ENCODE results near the gene ATP1A1. TPM values are rescaled to one million over a fixed set of nuclear protein-coding genes. Genes with fewer than 3 reads are reported as not detected.

Gene ATP1A1
- total and polyA plus RNA-seq, 4 experiments from 2014 or later: 46.5 to 256 (median 163) TPM

GRCh38 chr1:116404699-116405098 is 31.7 kb downstream of the ATP1A1 start:
- Histone ChIP-seq H3K27ac (ENCODE audit: low read depth, low read length) (no peak overlapping the region), H3K36me3 (ENCODE audit: insufficient read depth, low read length) (peaks cover 64% of the 10 kb centered on the region), H3K4me3 (ENCODE audit: low read length in 2 of 2) (no peak overlapping the region), H3K9me3 (ENCODE audit: control insufficient read depth in 1 of 2, low read length in 2 of 2) (no peaks in the 10 kb centered on the region), H3K27me3 (ENCODE audit: insufficient read depth, low read length) (no peaks in the 10 kb centered on the region), H3K4me1 (ENCODE audit: insufficient read depth, low read length) (peaks cover 11% of the 10 kb centered on the region)
- ChIA-PET CTCF (ENCODE audit: partially characterized antibody) (no interaction called here), POLR2A (ENCODE audit: partially characterized antibody) (interaction anchor here (0.6 to 5.1 kb wide), 2 partner anchors 14 to 152 kb away, joined by 3 to 32 read pairs; no protein-coding TSS in a partner anchor)
- peaks cover 73 to 85% of the 10 kb centered on the region in 2 donors for H3K36me3 Mint-ChIP-seq
- no peak overlapping the region for H3K4me3 Mint-ChIP-seq
- H3K27ac Mint-ChIP-seq: peak overlapping the region in 5 of 7 donors; percentile 1 to 56 (median 46)
- H3K4me1 Mint-ChIP-seq: peaks cover 11 to 34% (median 23%) of the 10 kb centered on the region in 4 donors
- peaks cover 0 to 4% (median 0%) of the 10 kb centered on the region in 8 donors for H3K9me3 Mint-ChIP-seq
- intact Hi-C loops (cut with micrococcal nuclease): no loop called here
- no peaks in the 10 kb centered on the region for H3K27me3 Mint-ChIP-seq
- DNase-seq: no peak

- H3K4me1 Mint-ChIP-seq: peaks cover 10 to 28% (median 21%) of the 10 kb centered on the region in 4 donors
- Histone ChIP-seq H3K4me3 (ENCODE audit: low read length in 2 of 2) (no peak overlapping the region), H3K4me1 (ENCODE audit: insufficient read depth, low read length) (peaks cover 11% of the 10 kb centered on the region), H3K27ac (ENCODE audit: low read depth, low read length) (no peak overlapping the region), H3K36me3 (ENCODE audit: insufficient read depth, low read length) (peaks cover 56% of the 10 kb centered on the region), H3K27me3 (ENCODE audit: insufficient read depth, low read length) (no peaks in the 10 kb centered on the region), H3K9me3 (ENCODE audit: control insufficient read depth in 1 of 2, low read length in 2 of 2) (no peaks in the 10 kb centered on the region)
- intact Hi-C loops (cut with micrococcal nuclease): no loop called here
- no peak overlapping the region for H3K4me3 Mint-ChIP-seq
- H3K27me3 Mint-ChIP-seq: no peaks in the 10 kb centered on the region
- peaks cover 65 to 82% of the 10 kb centered on the region in 2 donors for H3K36me3 Mint-ChIP-seq
- ChIA-PET CTCF (ENCODE audit: partially characterized antibody) (interaction anchor here (1.6 kb wide), 1 partner anchor 266 kb away, joined by 4 read pairs; no protein-coding TSS in a partner anchor), POLR2A (ENCODE audit: partially characterized antibody) (interaction anchor here (0.5 to 5.1 kb wide), 3 partner anchors 13 to 99 kb away, joined by 3 to 32 read pairs (median 4); no protein-coding TSS in a partner anchor)
- DNase-seq: no peak
- peak overlapping the region in 6 of 7 donors; percentile 22 to 69 (median 51) for H3K27ac Mint-ChIP-seq
- H3K9me3 Mint-ChIP-seq: peaks cover 0 to 2% (median 0%) of the 10 kb centered on the region in 8 donors
Measured at GRCh38 chr1:116405241-116406135, 32.4 kb downstream of the ATP1A1 start.

GRCh38 chr1:116407033-116407432 is 34.0 kb downstream of the ATP1A1 start:
- H3K9me3 ChIP-seq (ENCODE audit: control insufficient read depth in 1 of 2, low read length in 2 of 2): no peaks in the 10 kb centered on the region
- intact Hi-C loops (cut with micrococcal nuclease): no loop called here
- no peak for DNase-seq
- H3K27me3 ChIP-seq (ENCODE audit: insufficient read depth, low read length): no peaks in the 10 kb centered on the region
- H3K4me1 ChIP-seq (ENCODE audit: insufficient read depth, low read length): peaks cover 5% of the 10 kb centered on the region
- CTCF ChIA-PET (ENCODE audit: partially characterized antibody): interaction anchor here (1.2 kb wide), 1 partner anchor 11 kb away, joined by 3 read pairs; no protein-coding TSS in a partner anchor
- peaks cover 41% of the 10 kb centered on the region for H3K36me3 ChIP-seq (ENCODE audit: insufficient read depth, low read length)
- Mint-ChIP-seq H3K4me3 (no peak overlapping the region), H3K27me3 (no peaks in the 10 kb centered on the region), H3K36me3 (peaks cover 53 to 69% of the 10 kb centered on the region in 2 donors), H3K4me1 (peaks cover 6 to 26% (median 12%) of the 10 kb centered on the region in 4 donors), H3K27ac (peak overlapping the region in 5 of 7 donors; percentile 31 to 80 (median 72)), H3K9me3 (peaks cover 0 to 2% (median 0%) of the 10 kb centered on the region in 8 donors)
- no peak overlapping the region for H3K27ac ChIP-seq (ENCODE audit: low read depth, low read length)
- H3K4me3 ChIP-seq (ENCODE audit: low read length in 2 of 2): no peak overlapping the region
- POLR2A ChIA-PET (ENCODE audit: partially characterized antibody): interaction anchor here (0.6 to 5.1 kb wide), 2 partner anchors 12 to 25 kb away, joined by 3 to 32 read pairs; no protein-coding TSS in a partner anchor

DNA sequence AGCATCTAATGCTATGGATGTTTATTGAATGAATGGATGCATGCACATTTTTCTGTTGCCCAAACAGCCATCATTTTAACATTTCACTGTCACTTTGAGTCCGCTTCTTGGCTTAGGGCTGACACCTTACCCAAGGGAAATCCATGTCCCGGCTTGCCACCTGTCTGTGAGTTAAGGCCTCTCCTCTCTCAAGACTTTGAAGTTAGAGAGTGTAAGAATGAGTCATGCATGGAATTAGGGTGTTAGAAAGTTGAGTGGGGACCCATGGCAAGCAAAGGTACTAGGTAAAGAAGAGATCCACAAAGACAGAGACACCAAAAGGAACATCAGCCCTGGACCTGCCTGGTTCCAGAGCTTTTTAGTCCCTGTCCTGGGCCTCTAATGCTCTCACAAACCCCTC is 35.1 kb downstream of the ATP1A1 start:
- H3K27ac Mint-ChIP-seq: peak overlapping the region in 4 of 7 donors; percentile 13 to 53 (median 34)
- H3K9me3 Mint-ChIP-seq: peaks cover 0 to 2% (median 0%) of the 10 kb centered on the region in 8 donors
- H3K4me1 Mint-ChIP-seq: peaks cover 2 to 18% (median 10%) of the 10 kb centered on the region in 4 donors
- H3K4me3 Mint-ChIP-seq: no peak overlapping the region
- H3K36me3 ChIP-seq (ENCODE audit: insufficient read depth, low read length): peaks cover 29% of the 10 kb centered on the region
- H3K4me1 ChIP-seq (ENCODE audit: insufficient read depth, low read length): no peaks in the 10 kb centered on the region
- intact Hi-C loops (cut with micrococcal nuclease): no loop called here
- no peak overlapping the region for H3K27ac ChIP-seq (ENCODE audit: low read depth, low read length)
- ChIA-PET POLR2A (ENCODE audit: partially characterized antibody) (interaction anchor here (1.1 to 5.1 kb wide), 2 partner anchors 11 to 62 kb away, joined by 3 to 32 read pairs; no protein-coding TSS in a partner anchor), CTCF (ENCODE audit: partially characterized antibody) (no interaction called here)
- no peaks in the 10 kb centered on the region for H3K9me3 ChIP-seq (ENCODE audit: control insufficient read depth in 1 of 2, low read length in 2 of 2)
- H3K4me3 ChIP-seq (ENCODE audit: low read length in 2 of 2): no peak overlapping the region
- no peaks in the 10 kb centered on the region for H3K27me3 ChIP-seq (ENCODE audit: insufficient read depth, low read length)
- H3K36me3 Mint-ChIP-seq: peaks cover 42 to 58% of the 10 kb centered on the region in 2 donors
- DNase-seq: no peak
- no peaks in the 10 kb centered on the region for H3K27me3 Mint-ChIP-seq

GRCh38 chr1:116408803-116409720 is 36.0 kb downstream of the ATP1A1 start:
- peaks cover 0 to 2% (median 0%) of the 10 kb centered on the region in 8 donors for H3K9me3 Mint-ChIP-seq
- no peak for DNase-seq
- Histone ChIP-seq H3K36me3 (ENCODE audit: insufficient read depth, low read length) (peaks cover 21% of the 10 kb centered on the region), H3K4me3 (ENCODE audit: low read length in 2 of 2) (no peak overlapping the region), H3K9me3 (ENCODE audit: control insufficient read depth in 1 of 2, low read length in 2 of 2) (no peaks in the 10 kb centered on the region), H3K27ac (ENCODE audit: low read depth, low read length) (no peak overlapping the region), H3K4me1 (ENCODE audit: insufficient read depth, low read length) (no peaks in the 10 kb centered on the region), H3K27me3 (ENCODE audit: insufficient read depth, low read length) (no peaks in the 10 kb centered on the region)
- H3K36me3 Mint-ChIP-seq: peaks cover 33 to 49% of the 10 kb centered on the region in 2 donors
- peaks cover 8 to 18% (median 12%) of the 10 kb centered on the region in 4 donors for H3K4me1 Mint-ChIP-seq
- H3K27ac Mint-ChIP-seq: peak overlapping the region in 4 of 7 donors; percentile 4 to 38 (median 37)
- H3K4me3 Mint-ChIP-seq: no peak overlapping the region
- POLR2A ChIA-PET (ENCODE audit: partially characterized antibody): interaction anchor here (1.1 to 5.1 kb wide), 4 partner anchors 10 to 63 kb away, joined by 3 to 32 read pairs (median 5); no protein-coding TSS in a partner anchor
- H3K27me3 Mint-ChIP-seq: no peaks in the 10 kb centered on the region
- intact Hi-C loops (cut with micrococcal nuclease): no loop called here
- CTCF ChIA-PET (ENCODE audit: partially characterized antibody): interaction anchor here (1.5 to 2.1 kb wide), 2 partner anchors 76 to 177 kb away, joined by 4 to 6 read pairs; no protein-coding TSS in a partner anchor

DNA sequence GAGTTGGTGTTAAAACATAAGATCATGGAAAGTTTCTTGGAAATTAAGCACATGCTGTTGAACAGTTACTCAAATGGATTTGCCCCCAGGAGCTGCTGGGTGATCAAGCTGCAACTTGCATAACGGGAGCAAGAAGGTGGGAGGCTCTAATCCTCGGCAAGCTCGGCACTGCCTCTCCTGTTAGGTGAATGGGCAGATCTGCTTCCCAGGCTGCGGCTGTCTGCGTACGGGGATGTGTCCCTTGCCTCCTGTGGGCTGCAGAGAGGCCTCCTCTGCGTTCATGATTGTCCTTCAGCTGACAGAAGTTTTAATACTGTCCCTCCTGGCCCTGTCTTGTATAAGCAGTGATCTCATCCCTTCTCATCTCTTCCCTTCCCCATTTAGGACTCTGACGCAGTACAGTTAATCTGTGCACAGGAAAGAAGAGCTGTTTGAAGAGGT is 36.7 kb downstream of the ATP1A1 start:
- peaks cover 13 to 18% (median 14%) of the 10 kb centered on the region in 4 donors for H3K4me1 Mint-ChIP-seq
- no peak for DNase-seq
- H3K9me3 Mint-ChIP-seq: peaks cover 0 to 2% (median 0%) of the 10 kb centered on the region in 8 donors
- CTCF ChIA-PET (ENCODE audit: partially characterized antibody): interaction anchor here (0.6 to 2.1 kb wide), 4 partner anchors 20 to 178 kb away, joined by 3 to 6 read pairs (median 4); no protein-coding TSS in a partner anchor
- H3K4me3 Mint-ChIP-seq: no peak overlapping the region
- H3K36me3 ChIP-seq (ENCODE audit: insufficient read depth, low read length): peaks cover 16% of the 10 kb centered on the region
- H3K27me3 Mint-ChIP-seq: no peaks in the 10 kb centered on the region
- POLR2A ChIA-PET (ENCODE audit: partially characterized antibody): interaction anchor here (0.6 to 1.6 kb wide), 4 partner anchors 9 to 109 kb away, joined by 3 to 7 read pairs (median 4); no protein-coding TSS in a partner anchor
- H3K4me3 ChIP-seq (ENCODE audit: low read length in 2 of 2): no peak overlapping the region
- H3K36me3 Mint-ChIP-seq: peaks cover 26 to 42% of the 10 kb centered on the region in 2 donors
- H3K27me3 ChIP-seq (ENCODE audit: insufficient read depth, low read length): no peaks in the 10 kb centered on the region
- peak overlapping the region in 2 of 7 donors; percentile 61 to 67 for H3K27ac Mint-ChIP-seq
- no peaks in the 10 kb centered on the region for H3K9me3 ChIP-seq (ENCODE audit: control insufficient read depth in 1 of 2, low read length in 2 of 2)
- intact Hi-C loops (cut with micrococcal nuclease): no loop called here
- peaks cover 3% of the 10 kb centered on the region for H3K4me1 ChIP-seq (ENCODE audit: insufficient read depth, low read length)
- no peak overlapping the region for H3K27ac ChIP-seq (ENCODE audit: low read depth, low read length)

Data from CD4-positive, alpha-beta memory T cell (primary cell).